GM18505 (cell line): ENCODE results near the gene KLC3.

Experiments
- ATAC-seq: cut with Tn5 transposase; IDR thresholded peaks from one replicate; pipeline ENCODE4 v1.9.1; 2021; ENCODE audit not compliant: unreplicated experiment
- POLR2A ChIP-seq: IDR thresholded peaks from 4 replicates; pipeline ENCODE4 v1.6.1; 2011; ENCODE audit warnings: borderline replicate concordance; ENCODE audit not compliant: insufficient read depth, insufficient read length; ENCODE audit errors: extremely low read depth

The KLC3 gene

DNA sequence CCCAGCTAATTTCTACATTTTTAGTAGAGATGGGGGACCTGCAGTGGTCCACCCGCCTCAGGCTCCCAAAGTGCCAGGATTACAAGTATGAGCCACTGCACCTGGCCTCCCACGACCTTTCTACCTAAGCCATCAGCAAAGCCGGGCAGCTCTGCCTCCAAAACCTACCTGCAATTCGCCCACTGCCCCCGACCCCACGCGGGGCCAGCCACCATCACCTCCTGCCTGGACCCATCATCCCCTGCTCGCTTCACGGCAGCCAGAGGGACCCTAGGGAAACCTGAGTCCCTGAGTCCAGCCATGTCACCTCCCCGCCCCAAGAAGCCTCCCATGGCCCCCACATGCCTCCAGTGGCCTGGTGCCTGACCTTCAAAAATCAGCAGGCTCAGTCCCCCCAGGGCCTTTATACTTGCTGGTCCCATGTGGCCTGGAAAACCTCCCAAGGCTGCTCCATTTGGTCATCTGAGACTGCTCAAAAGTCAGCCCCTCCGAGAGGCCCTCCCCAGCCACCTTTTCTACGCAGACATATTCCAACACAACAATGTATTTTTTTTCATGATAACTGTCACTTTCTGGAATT, 17.8 kb downstream of the KLC3 start:
- ATAC-seq: no peak
- no peak for TF ChIP-seq POLR2A

GRCh38 chr19:45361608-45362007, 21.1 kb downstream of the KLC3 start:
- ATAC-seq: no peak
- TF ChIP-seq POLR2A: no peak

DNA sequence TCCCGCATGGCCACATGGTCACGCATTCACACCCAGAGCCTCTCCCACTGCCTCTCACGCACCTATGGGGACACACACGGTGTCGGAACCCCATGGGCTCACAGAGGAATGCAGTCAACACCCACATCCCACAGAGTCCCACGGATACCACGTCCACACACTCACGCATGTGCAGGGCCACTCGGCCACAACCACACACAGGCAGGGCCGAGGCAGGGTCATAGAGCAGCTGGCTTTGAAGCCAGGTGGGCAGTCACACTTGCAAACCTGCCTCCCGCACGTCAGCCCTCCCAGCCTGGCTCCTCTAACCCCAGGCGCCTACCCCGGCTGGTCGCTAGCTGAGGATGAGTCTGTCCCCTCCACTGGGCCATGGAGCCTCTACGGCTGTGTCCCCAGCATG, 21.7 kb downstream of the KLC3 start:
- no peak for TF ChIP-seq POLR2A
- no peak for ATAC-seq

- no peak for TF ChIP-seq POLR2A
- no peak for ATAC-seq
Measured at GRCh38 chr19:45363861-45364459, 23.4 kb downstream of the KLC3 start.

- TF ChIP-seq POLR2A: no peak
- ATAC-seq: no peak
Measured at GRCh38 chr19:45364696-45365095, 24.1 kb downstream of the KLC3 start.

- no peak for ATAC-seq
- no peak for TF ChIP-seq POLR2A
Measured at GRCh38 chr19:45368127-45368526, 27.6 kb downstream of the KLC3 start.

DNA sequence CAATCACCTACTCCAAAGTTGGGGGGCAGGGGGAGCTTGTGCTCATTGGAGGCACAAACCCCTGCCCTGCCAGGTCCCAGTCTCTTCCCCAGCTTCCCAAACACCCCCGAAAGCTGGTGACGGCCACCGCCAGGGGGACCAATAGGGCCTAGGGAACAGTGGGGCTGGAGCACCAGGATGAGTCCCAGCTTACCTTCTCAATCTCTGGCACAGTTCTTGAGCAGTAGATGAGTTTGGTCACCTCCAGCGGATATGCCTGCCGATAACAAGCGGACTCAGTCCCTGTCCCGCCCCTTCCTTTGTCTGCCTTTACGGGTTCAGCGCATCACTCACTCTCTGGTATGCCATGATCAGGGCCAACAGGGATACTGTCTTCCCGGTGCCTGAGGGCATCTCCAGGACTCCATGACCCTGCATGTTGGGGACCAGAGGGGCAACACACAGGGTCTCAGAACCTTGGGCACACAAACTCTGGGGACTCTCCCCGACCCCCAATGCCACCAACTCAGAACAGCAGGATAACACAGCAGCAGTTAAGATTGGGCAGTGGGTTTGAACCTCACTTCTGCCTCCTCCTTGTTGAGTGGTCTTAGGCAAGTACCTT, 28.3 kb downstream of the KLC3 start:
- no peak for ATAC-seq
- no peak for TF ChIP-seq POLR2A

- peak; percentile 92 for ATAC-seq
- TF ChIP-seq POLR2A: peak; percentile 66
Measured at GRCh38 chr19:45370410-45371204, 30.1 kb downstream of the KLC3 start, which contains the start of gene ERCC2. TSS of gene ERCC2 (minus strand) at chr19:45370573. CDS start at chr19:45370540, 33 bp downstream.

DNA sequence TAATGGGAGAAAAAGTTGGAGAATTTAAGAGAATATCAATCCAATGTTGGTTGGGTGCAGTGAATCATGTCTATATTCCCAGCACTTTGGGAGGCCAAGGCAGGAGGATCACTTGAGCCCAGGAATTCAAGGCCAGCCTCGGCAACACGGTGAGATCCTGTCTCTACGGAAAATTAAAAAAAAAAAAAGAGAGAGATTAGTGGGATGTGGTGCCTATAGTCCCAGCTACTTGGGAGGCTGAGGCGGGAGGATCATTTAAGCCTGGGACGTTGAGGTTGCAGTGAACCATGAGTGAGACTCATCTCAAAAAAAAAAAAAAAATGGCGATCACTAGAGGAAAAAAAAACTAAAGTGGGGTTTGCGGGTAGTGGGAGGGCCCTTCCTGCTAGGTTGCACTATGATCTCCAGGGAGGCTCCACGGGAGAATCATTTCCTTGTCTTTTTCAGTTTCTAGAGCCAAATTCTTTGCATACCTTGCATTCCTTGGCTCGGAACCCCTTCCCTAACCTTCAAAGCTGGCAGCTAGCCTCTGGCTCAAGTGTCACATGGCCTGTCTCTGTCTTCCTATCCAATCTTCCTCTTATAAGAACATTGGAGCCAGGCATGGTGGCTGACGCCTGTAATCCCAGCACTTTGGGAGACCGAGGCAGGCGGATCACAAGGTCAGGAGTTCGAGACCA, 35.6 kb downstream of the KLC3 start:
- no peak for TF ChIP-seq POLR2A
- ATAC-seq: no peak

DNA sequence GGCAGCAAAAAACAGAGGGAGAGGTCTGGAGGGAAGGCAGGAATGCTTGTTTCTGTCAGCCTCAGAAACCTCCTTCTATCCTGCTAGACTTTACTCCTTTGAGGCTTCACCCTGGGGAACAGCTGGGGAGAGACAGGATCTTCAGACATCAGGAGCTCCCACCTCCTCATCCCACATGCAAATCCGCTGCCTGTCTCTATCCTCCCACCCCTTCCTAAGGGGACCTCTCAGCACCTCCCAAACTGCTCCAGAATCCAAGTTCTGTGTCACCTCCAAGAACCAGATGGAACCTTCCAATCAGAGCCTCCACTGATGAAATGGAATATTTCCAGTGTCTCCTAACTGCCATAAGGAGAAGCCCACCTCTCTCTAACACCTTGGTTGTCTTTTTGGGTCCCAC, 39.6 kb downstream of the KLC3 start:
- no peak for ATAC-seq
- TF ChIP-seq POLR2A: no peak

DNA sequence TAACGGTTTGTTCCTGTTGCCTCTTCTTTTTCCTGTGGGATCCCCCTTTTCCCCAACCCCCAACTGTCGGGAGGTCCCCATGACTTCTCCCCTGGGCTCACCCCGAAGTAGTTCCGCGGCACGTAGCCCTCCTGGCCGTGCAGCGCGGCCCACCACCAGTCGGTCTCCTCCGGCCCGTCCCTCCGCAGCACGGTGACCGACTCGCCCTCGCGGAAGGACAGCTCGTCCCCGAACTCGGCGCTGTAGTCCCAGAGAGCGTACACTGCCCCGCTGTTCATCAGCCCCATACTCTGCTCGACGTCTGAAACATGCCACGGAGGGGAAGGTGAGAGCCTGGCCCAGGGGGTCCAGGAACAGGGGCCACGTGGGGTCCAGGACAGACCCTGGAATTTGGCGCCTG, 41.9 kb downstream of the KLC3 start:
- TF ChIP-seq POLR2A: no peak
- ATAC-seq: no peak

- TF ChIP-seq POLR2A: no peak
- ATAC-seq: no peak
Measured at GRCh38 chr19:45385392-45386221, 45.1 kb downstream of the KLC3 start.

DNA sequence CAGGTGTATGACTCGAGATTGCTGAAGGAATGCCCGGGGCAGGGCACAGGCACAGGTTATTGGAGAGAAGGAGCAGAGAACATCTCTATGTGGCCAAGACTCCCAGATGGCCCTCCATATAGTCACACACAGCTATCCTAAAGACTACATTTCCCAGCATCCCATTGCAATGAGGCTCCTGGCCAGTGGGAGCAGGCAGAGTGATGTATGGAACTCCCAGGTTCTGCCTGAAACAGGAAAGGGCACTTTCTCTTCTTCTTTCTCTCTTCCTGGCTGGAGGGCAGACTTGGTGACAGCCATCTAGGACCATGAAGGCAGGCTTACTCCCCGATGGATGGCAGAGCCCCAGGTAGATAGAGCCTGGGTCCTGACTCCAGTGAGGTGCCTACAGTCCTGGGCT, 50.8 kb downstream of the KLC3 start:
- ATAC-seq: no peak
- TF ChIP-seq POLR2A: no peak
